ENCODE data around the gene ACO2.

DNA sequence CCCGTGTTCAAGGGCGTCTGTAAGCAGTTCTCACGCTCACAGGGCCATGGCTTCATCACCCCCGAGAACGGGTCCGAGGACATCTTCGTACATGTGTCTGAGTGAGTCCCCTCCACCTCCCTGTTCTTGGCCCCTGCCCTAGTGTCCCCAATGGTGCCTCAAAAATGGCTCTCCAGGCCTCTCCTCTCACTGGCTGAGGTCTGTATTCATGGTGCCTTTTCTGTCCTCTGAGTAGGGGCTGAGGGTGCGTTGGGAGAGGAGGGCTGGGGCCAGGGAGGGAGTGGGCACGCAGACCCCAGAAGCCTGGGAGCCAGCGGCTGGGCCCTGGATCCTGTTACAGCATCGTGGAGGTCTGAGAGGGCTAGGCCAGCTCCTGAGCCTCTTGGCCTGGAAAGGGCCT, 104.8 kb downstream of the ACO2 start:
- TF ChIP-seq, protein P1, sequence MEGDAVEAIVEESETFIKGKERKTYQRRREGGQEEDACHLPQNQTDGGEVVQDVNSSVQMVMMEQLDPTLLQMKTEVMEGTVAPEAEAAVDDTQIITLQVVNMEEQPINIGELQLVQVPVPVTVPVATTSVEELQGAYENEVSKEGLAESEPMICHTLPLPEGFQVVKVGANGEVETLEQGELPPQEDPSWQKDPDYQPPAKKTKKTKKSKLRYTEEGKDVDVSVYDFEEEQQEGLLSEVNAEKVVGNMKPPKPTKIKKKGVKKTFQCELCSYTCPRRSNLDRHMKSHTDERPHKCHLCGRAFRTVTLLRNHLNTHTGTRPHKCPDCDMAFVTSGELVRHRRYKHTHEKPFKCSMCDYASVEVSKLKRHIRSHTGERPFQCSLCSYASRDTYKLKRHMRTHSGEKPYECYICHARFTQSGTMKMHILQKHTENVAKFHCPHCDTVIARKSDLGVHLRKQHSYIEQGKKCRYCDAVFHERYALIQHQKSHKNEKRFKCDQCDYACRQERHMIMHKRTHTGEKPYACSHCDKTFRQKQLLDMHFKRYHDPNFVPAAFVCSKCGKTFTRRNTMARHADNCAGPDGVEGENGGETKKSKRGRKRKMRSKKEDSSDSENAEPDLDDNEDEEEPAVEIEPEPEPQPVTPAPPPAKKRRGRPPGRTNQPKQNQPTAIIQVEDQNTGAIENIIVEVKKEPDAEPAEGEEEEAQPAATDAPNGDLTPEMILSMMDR (IDR thresholded peaks at IDR 0.05), result no peak
- TF ChIP-seq POLR2A (IDR thresholded peaks at IDR 0.05), result no peak
